ENCODE results near the gene MORN1.

MORN1 gene

DNA sequence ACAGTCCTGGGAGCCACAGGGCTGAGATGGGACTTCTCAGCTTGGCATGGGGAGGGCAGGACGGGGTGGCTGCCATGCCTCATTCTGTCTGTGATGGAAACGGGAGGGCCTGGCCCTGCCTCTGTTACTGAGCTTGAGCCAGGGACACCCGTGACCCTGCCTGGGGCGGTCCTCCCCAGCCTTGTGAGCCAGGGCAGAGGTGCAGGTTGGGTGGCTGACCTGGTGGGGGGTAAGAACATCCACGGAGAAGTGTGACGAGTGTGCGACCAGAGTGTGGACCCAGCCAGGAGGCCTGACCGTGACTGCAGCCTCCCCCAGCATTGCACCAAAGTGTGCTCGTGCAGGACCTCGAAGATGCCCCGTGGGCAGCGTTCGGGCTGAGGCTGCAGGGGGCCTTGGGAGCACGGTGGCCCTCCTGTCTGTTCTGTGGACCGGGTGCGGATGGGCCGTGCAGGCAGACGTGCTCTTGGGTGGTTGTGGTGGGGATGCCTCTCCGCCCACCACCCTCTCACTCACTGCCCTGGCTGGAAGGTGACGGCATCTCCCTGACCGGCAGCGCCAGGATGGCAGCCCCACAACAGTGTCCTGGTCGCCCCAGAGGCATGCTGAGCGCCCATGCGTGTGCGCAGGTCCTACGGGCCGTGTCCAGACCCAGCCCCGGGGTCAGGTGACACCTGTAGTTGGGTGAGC lies 117.8 kb downstream of the MORN1 start:
- no peak for DNase-seq (ENCODE audit: low spot score)

- no peak for DNase-seq (ENCODE audit: low spot score)
Measured at GRCh38 chr1:2272686-2273400, 118.5 kb downstream of the MORN1 start.

DNA sequence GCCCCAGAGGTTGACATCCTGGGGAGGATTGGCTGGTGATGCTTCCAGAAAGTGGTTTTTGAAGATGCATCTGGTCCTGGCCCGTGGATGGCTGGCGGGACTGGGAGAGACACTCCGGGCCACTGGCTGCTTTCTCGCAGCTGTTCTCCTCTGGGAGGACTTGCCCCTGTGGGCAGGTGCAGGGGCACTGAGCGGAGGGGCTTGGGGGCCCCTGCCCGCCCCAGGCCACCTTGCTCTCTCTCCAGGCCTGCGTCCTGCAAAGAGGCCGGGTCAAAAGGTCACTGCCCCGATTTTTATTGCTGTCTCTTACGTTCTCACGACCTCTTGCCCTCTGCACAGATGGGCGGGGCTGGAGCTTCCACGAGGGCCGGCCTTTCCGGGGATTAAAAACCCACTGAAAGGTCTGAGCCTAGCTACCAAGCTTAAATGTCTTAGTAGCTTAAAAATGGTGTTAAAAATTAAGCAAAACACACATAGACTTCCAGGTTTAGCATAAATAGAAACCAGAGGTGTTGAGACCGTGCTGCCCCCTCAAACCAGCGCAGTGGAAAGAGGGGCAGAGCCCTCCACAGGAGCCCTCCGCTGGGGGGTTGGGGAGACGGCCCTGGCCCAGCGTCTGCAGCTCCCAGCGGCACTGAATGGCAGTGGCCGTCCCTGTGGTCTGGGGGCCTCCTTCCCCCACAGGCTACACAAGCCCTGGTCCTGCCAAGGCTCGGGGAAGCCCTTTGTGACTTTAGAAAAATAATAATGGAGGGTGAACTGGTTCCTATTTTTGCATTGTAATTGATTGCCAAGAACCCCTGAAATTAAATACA lies 119.3 kb downstream of the MORN1 start:
- no peak for DNase-seq (ENCODE audit: low spot score)

Data from kidney capillary endothelial cell (primary cell).